Measurements from ENCODE around the gene TEX261.

Gene TEX261

GRCh38 chr2:70936979-70937811, 57.5 kb downstream of the TEX261 start:
- no peak for DNase-seq (ENCODE audit: low spot score)

DNA sequence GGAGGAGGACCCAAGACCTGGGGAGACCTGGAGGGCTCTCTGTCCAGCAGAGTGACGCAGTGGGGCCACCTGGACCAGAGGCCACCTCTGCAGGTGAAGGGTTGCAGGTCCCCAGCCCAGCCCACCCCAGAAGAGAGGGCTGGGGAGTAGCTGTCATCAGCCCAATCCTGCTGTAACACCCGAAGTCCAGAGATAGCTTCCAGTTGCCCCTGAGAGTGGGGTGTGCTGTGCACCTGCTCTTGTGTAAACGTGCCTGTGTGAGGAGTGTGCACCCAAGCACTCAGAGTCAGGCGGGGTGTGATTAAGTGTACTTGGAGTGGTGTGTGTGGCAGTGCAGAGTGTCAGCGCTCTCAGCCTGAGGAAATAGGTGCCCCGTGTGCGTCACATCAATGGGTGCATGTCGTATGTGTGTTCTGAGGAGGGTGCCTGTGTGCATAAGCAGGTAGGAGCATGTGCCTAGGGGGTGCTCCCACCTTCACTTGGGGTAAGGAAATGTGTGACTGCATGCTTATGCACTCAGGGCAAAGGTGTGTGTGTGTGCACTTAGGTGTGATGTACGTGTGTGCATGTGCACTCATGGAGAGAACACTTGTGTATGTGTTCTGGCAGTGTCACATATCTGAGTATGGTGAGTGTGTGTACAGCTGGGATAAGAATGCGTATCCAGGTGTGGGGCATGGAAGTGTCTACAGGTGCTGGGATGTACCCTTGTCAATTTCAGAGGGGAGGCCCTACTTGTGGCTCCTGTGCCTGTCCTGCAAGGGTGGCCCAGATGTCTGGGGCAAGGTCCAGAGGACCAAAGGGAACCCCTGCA, 58.3 kb downstream of the TEX261 start:
- DNase-seq (ENCODE audit: low spot score): no peak

Measured in NAMALWA (cell line).